Measurements from ENCODE around the gene SVIL. TPM values are rescaled to one million over a fixed set of nuclear protein-coding genes. Genes with fewer than 3 reads are reported as not detected.

The SVIL gene
- total RNA-seq, 4 donors from 2014 or later = 24.0 to 82.2 (median 49.7) TPM

- TF ChIP-seq CTCF (IDR thresholded peaks at IDR 0.05; ENCODE audit: low read depth) = no peak
These were observed 79.6 kb downstream of the SVIL start for GRCh38 chr10:29555091-29555745.

GRCh38 chr10:29554660-29555059 lies 80.1 kb downstream of the SVIL start:
- no peak for TF ChIP-seq CTCF (IDR thresholded peaks at IDR 0.05; ENCODE audit: low read depth)

GRCh38 chr10:29553544-29554250 lies 81.1 kb downstream of the SVIL start:
- TF ChIP-seq CTCF (IDR thresholded peaks at IDR 0.05; ENCODE audit: low read depth) = no peak

- TF ChIP-seq CTCF (IDR thresholded peaks at IDR 0.05; ENCODE audit: low read depth) = no peak
These were observed 87.9 kb downstream of the SVIL start for GRCh38 chr10:29546773-29547313.

GRCh38 chr10:29545122-29545521 lies 89.6 kb downstream of the SVIL start:
- no peak for TF ChIP-seq CTCF (IDR thresholded peaks at IDR 0.05; ENCODE audit: low read depth)

GRCh38 chr10:29543715-29544114 lies 91.1 kb downstream of the SVIL start:
- TF ChIP-seq CTCF (IDR thresholded peaks at IDR 0.05; ENCODE audit: low read depth) = no peak

- no peak for TF ChIP-seq CTCF (IDR thresholded peaks at IDR 0.05; ENCODE audit: low read depth)
These were observed 92.0 kb downstream of the SVIL start for GRCh38 chr10:29542723-29543122.
